CD14-positive monocyte (primary cell): ENCODE measurements around the gene RAE1. TPM values are rescaled to one million over a fixed set of nuclear protein-coding genes. Genes with fewer than 3 reads are reported as not detected.

Source experiments
- DNase-seq, 3 donors: peaks; one replicate each; pipeline ENCODE4 v3.0.0-alpha.2; 2011 to 2022
- H2AFZ ChIP-seq: 2 replicates; pipeline ENCODE4 v1.6.0; 2012; ENCODE audit warnings: mild to moderate bottlenecking, low read depth, low read length, inconsistent platforms; ENCODE audit not compliant: insufficient read depth, poor library complexity, severe bottlenecking
- H3K27ac ChIP-seq, 2 donors: 1 replicate in 1 of 2; 2 replicates in 1 of 2; pipeline ENCODE4 v1.5.1; 2012 to 2013; ENCODE audit warnings: low read length in 2 of 2, control low read depth in 1 of 2, inconsistent platforms in 1 of 2, low read depth in 1 of 2, mild to moderate bottlenecking in 1 of 2
- H3K27me3 ChIP-seq, 2 donors: one replicate each; pipeline versions ENCODE4 v1.6.0 to v1.6.1; 2011 to 2013; ENCODE audit warnings: low read length in 2 of 2; ENCODE audit not compliant: control insufficient read depth in 2 of 2, insufficient read depth in 2 of 2
- H3K36me3 ChIP-seq, 2 donors: replicated peaks in 1 of 2; 1 replicate in 1 of 2; 2 replicates in 1 of 2; pipeline versions ENCODE4 v1.5.1 to v1.6.1; 2012 to 2013; ENCODE audit warnings: low read length in 2 of 2, control low read depth in 1 of 2, inconsistent platforms in 1 of 2, mild to moderate bottlenecking in 1 of 2; ENCODE audit not compliant: insufficient read depth in 2 of 2, control insufficient read depth in 1 of 2
- H3K4me1 ChIP-seq, 2 donors: 1 replicate in 1 of 2; 2 replicates in 1 of 2; pipeline versions ENCODE4 v1.5.1 to v1.6.1; 2012 to 2013; ENCODE audit warnings: low read length in 2 of 2, control low read depth in 1 of 2, inconsistent platforms in 1 of 2, mild to moderate bottlenecking in 1 of 2, moderate library complexity in 1 of 2; ENCODE audit not compliant: insufficient read depth in 2 of 2, control insufficient read depth in 1 of 2
- H3K4me2 ChIP-seq: replicated peaks from 2 replicates; pipeline ENCODE3; 2012; ENCODE audit warnings: low read length, moderate library complexity, mild to moderate bottlenecking; ENCODE audit not compliant: poor library complexity, severe bottlenecking; ENCODE audit errors: extremely low read depth
- H3K4me3 ChIP-seq, 3 experiments: fragments of 200-600 bp in 1 of 3; sonication (generic) in 1 of 3; replicated peaks in 1 of 3; 1 replicate in 2 of 3; 2 replicates in 1 of 3; pipeline ENCODE4 v1.5.1; 2011 to 2013; ENCODE audit warnings: low read length in 3 of 3, mild to moderate bottlenecking in 3 of 3, control low read depth in 2 of 3, low read depth in 2 of 3, inconsistent platforms in 1 of 3, moderate library complexity in 1 of 3
- H3K79me2 ChIP-seq: 2 replicates; pipeline ENCODE4 v1.6.0; 2012; ENCODE audit warnings: mild to moderate bottlenecking, control low read depth, inconsistent platforms, low read length, moderate library complexity; ENCODE audit not compliant: insufficient read depth
- H3K9ac ChIP-seq: 2 replicates; pipeline ENCODE4 v1.6.0; 2017; ENCODE audit warnings: low read length, mild to moderate bottlenecking; ENCODE audit not compliant: insufficient read depth, poor library complexity, severe bottlenecking
- H3K9me3 ChIP-seq, 2 donors: replicated peaks in 1 of 2; 1 replicate in 1 of 2; 2 replicates in 1 of 2; pipeline versions ENCODE4 v1.5.1 to v1.6.1; 2012 to 2013; ENCODE audit warnings: low read length in 2 of 2, control low read depth in 1 of 2; ENCODE audit not compliant: control insufficient read depth in 1 of 2, insufficient read depth in 1 of 2
- H4K20me1 ChIP-seq: 2 replicates; pipeline ENCODE4 v1.6.0; 2012; ENCODE audit warnings: mild to moderate bottlenecking, low read length, control low read depth, moderate library complexity; ENCODE audit not compliant: insufficient read depth
- H3K27ac Mint-ChIP-seq, 7 donors: one replicate each; pipeline ENCODE4 v1.8.0; 2020; ENCODE audit warnings: mild to moderate bottlenecking in 7 of 7, mixed read lengths in 7 of 7, moderate library complexity in 6 of 7, inconsistent platforms in 2 of 7
- H3K27me3 Mint-ChIP-seq, 3 donors: one replicate each; pipeline ENCODE4 v1.8.0; 2021 to 2022; ENCODE audit warnings: low read depth in 3 of 3, mild to moderate bottlenecking in 3 of 3, mixed read lengths in 3 of 3, moderate library complexity in 3 of 3, inconsistent platforms in 1 of 3
- H3K36me3 Mint-ChIP-seq, 2 donors: one replicate each; pipeline ENCODE4 v1.8.0; 2020; ENCODE audit warnings: mixed read lengths in 2 of 2, inconsistent platforms in 1 of 2, mild to moderate bottlenecking in 1 of 2
- H3K4me1 Mint-ChIP-seq: one replicate; pipeline ENCODE4 v1.8.0; 2020; ENCODE audit warnings: mild to moderate bottlenecking, mixed read lengths
- H3K4me3 Mint-ChIP-seq, 2 donors: one replicate each; pipeline ENCODE4 v1.8.0; 2020; ENCODE audit warnings: mild to moderate bottlenecking in 2 of 2, mixed read lengths in 2 of 2, moderate library complexity in 1 of 2
- H3K9me3 Mint-ChIP-seq, 7 donors: one replicate each; pipeline ENCODE4 v1.8.0; 2020 to 2022; ENCODE audit warnings: mixed read lengths in 7 of 7, mild to moderate bottlenecking in 6 of 7, moderate library complexity in 6 of 7, inconsistent platforms in 2 of 7
- CTCF ChIP-seq: fragments of 200-600 bp; IDR thresholded peaks from one replicate; pipeline ENCODE4 v1.8.0; 2022; ENCODE audit warnings: antibody characterized with exemption, mild to moderate bottlenecking
- WGBS: methylation state at CpG from one replicate; pipeline ENCODE4 v1.1.5; 2013; ENCODE audit warnings: missing lambda C conversion rate; ENCODE audit not compliant: insufficient coverage; 5-methylcytosine and 5-hydroxymethylcytosine counted together
- intact Hi-C, 2 donors: fragments of 100-400 bp; cut with micrococcal nuclease; formaldehyde crosslinking; loops; one replicate each; pipeline versions ENCODE4 v1.15.0 to v1.15.1; 2023
- polyA plus RNA-seq, 3 donors: library from polyadenylated mRNA; depleted of rRNA in 1 of 3; unstranded in 2 of 3; stranded (reverse) in 1 of 3; fragments of 300-500 nt in 2 of 3; fragments of >200 nt in 1 of 3; fragmentation: Illumina TruSeq in 2 of 3; gene quantifications; 1 replicate in 2 of 3; 2 replicates in 1 of 3; pipeline ENCODE4 v1.2.3, GENCODE V29; 2012 to 2021

The RAE1 gene
- polyA plus RNA-seq, 3 donors = 15.8 to 27.5 (median 21.7) TPM

GRCh38 chr20:57399587-57400155 is 48.6 kb downstream of the RAE1 start:
- peaks cover 82 to 92% of the 10 kb centered on the region in 2 donors for H3K36me3 ChIP-seq
- no peaks in the 10 kb centered on the region for H3K27me3 ChIP-seq
- Mint-ChIP-seq H3K36me3 (peaks cover 90 to 96% of the 10 kb centered on the region in 2 donors), H3K4me3 (no peak overlapping the region), H3K4me1 (peaks cover 66% of the 10 kb centered on the region), H3K27ac (peak overlapping the region in 5 of 7 donors; percentile 4 to 84 (median 57)), H3K27me3 (peaks cover 2 to 6% (median 5%) of the 10 kb centered on the region in 3 donors), H3K9me3 (peaks cover 0 to 3% (median 0%) of the 10 kb centered on the region in 7 donors)
- peaks cover 87% of the 10 kb centered on the region for H3K79me2 ChIP-seq
- TF ChIP-seq CTCF = no peak
- WGBS = 91% methylated on average over 19 of the region's 21 CpGs
- no peaks in the 10 kb centered on the region for H3K9me3 ChIP-seq
- H3K9ac ChIP-seq = no peak overlapping the region
- H3K27ac ChIP-seq = no peak overlapping the region
- H2AFZ ChIP-seq = no peak overlapping the region
- H3K4me2 ChIP-seq = no peak overlapping the region
- no peak overlapping the region for H3K4me3 ChIP-seq
- peaks cover 43 to 59% of the 10 kb centered on the region in 2 donors for H3K4me1 ChIP-seq
- peak in 1 of 3 donors; percentile 24 for DNase-seq
- peaks cover 99% of the 10 kb centered on the region for H4K20me1 ChIP-seq
- intact Hi-C loops = loop anchor here in 1 of 2 donors (10.0 kb wide), 1 partner anchor 75 kb away; no protein-coding TSS in a partner anchor

DNA sequence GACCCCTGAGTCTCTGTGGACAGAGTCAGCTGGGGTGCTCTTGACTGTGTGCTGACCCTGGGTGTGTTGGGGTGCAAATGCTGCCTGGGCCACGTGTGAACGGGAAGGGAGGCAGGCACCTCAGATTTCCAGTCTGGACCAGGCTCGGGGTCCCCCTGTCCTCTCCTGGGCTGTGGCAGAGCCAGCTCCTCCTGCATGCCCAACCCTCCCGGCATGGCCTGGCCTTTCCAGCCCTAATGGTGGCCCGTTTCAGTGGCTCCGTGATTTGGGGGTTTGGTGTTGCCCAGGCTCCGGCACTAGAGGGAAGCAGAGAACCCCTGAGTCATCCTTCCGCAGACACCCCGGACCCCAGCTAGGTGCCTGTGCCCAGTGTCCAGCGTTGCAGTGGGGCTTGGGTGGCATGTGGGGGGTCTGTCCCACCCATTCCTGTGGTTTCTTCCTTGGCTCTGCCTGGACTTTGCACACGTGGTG is 49.2 kb downstream of the RAE1 start:
- DNase-seq = peak in 2 of 3 donors; percentile 22 to 32
- no peak overlapping the region for H3K4me2 ChIP-seq
- peaks cover 89 to 96% of the 10 kb centered on the region in 2 donors for H3K36me3 Mint-ChIP-seq
- no peak overlapping the region for H2AFZ ChIP-seq
- H3K4me3 ChIP-seq = no peak overlapping the region
- peaks cover 63% of the 10 kb centered on the region for H3K4me1 Mint-ChIP-seq
- no peaks in the 10 kb centered on the region for H3K9me3 ChIP-seq
- 64% methylated on average over 11 of the region's 11 CpGs for WGBS
- no peak overlapping the region for H3K4me3 Mint-ChIP-seq
- peaks cover 0 to 3% (median 0%) of the 10 kb centered on the region in 7 donors for H3K9me3 Mint-ChIP-seq
- peaks cover 81% of the 10 kb centered on the region for H3K79me2 ChIP-seq
- no peak overlapping the region for H3K9ac ChIP-seq
- peaks cover 82 to 92% of the 10 kb centered on the region in 2 donors for H3K36me3 ChIP-seq
- H3K27me3 ChIP-seq = no peaks in the 10 kb centered on the region
- H3K27ac Mint-ChIP-seq = peak overlapping the region in 1 of 7 donors; percentile 54
- peaks cover 99% of the 10 kb centered on the region for H4K20me1 ChIP-seq
- peak; percentile 13 for TF ChIP-seq CTCF
- intact Hi-C loops = no loop called here
- H3K27ac ChIP-seq = peak overlapping the region in 1 of 2 donors; percentile 14
- H3K4me1 ChIP-seq = peaks cover 43 to 57% of the 10 kb centered on the region in 2 donors
- peaks cover 2 to 6% (median 3%) of the 10 kb centered on the region in 3 donors for H3K27me3 Mint-ChIP-seq
